Activated naive CD4-positive, alpha-beta T cell treated with anti-CD3 and anti-CD28 coated beads, Interleukin-2, amount 50 U/mL, for 24 hours (primary cell): ENCODE data around the gene TMIE.
"Not testable (repeated sequence)": the region's sequence is repeated elsewhere in the genome, so short reads cannot be mapped to it uniquely, and the experiment has no call there.

ENCODE experiments used
- H3K27ac Mint-ChIP-seq: one replicate; pipeline ENCODE4 v1.8.0; 2021; ENCODE audit warnings: mild to moderate bottlenecking, mixed read lengths
- H3K27me3 Mint-ChIP-seq: one replicate; pipeline ENCODE4 v1.8.0; 2021; ENCODE audit warnings: mixed read lengths
- H3K36me3 Mint-ChIP-seq: one replicate; pipeline ENCODE4 v1.8.0; 2021; ENCODE audit warnings: mixed read lengths
- H3K4me1 Mint-ChIP-seq: one replicate; pipeline ENCODE4 v1.8.0; 2021; ENCODE audit warnings: mixed read lengths
- H3K4me3 Mint-ChIP-seq: one replicate; pipeline ENCODE4 v1.8.0; 2021; ENCODE audit warnings: mild to moderate bottlenecking, mixed read lengths
- H3K9me3 Mint-ChIP-seq: one replicate; pipeline ENCODE4 v1.8.0; 2021; ENCODE audit warnings: mixed read lengths

TMIE gene

GRCh38 chr3:46746711-46747110 is 45.5 kb downstream of the TMIE start:
- H3K36me3 Mint-ChIP-seq: no peaks in the 10 kb centered on the region
- no peak overlapping the region for H3K27ac Mint-ChIP-seq
- no peak overlapping the region for H3K4me3 Mint-ChIP-seq
- H3K9me3 Mint-ChIP-seq: no peaks in the 10 kb centered on the region
- no peaks in the 10 kb centered on the region for H3K27me3 Mint-ChIP-seq
- H3K4me1 Mint-ChIP-seq: no peaks in the 10 kb centered on the region

- no peak overlapping the region for H3K27ac Mint-ChIP-seq
These were observed 47.0 kb downstream of the TMIE start for GRCh38 chr3:46748170-46748569.

GRCh38 chr3:46749129-46749528 is 47.9 kb downstream of the TMIE start:
- H3K36me3 Mint-ChIP-seq: no peaks in the 10 kb centered on the region
- H3K4me1 Mint-ChIP-seq: peaks cover 7% of the 10 kb centered on the region
- no peak overlapping the region for H3K4me3 Mint-ChIP-seq
- H3K9me3 Mint-ChIP-seq: no peaks in the 10 kb centered on the region
- no peak overlapping the region for H3K27ac Mint-ChIP-seq
- no peaks in the 10 kb centered on the region for H3K27me3 Mint-ChIP-seq

More at GRCh38 chr3:46748170-46748569, 47.0 kb downstream of the TMIE start:
- H3K4me1 Mint-ChIP-seq: peaks cover 4% of the 10 kb centered on the region
- H3K9me3 Mint-ChIP-seq: no peaks in the 10 kb centered on the region
- H3K36me3 Mint-ChIP-seq: no peaks in the 10 kb centered on the region
- H3K27me3 Mint-ChIP-seq: no peaks in the 10 kb centered on the region
- H3K4me3 Mint-ChIP-seq: no peak overlapping the region

DNA sequence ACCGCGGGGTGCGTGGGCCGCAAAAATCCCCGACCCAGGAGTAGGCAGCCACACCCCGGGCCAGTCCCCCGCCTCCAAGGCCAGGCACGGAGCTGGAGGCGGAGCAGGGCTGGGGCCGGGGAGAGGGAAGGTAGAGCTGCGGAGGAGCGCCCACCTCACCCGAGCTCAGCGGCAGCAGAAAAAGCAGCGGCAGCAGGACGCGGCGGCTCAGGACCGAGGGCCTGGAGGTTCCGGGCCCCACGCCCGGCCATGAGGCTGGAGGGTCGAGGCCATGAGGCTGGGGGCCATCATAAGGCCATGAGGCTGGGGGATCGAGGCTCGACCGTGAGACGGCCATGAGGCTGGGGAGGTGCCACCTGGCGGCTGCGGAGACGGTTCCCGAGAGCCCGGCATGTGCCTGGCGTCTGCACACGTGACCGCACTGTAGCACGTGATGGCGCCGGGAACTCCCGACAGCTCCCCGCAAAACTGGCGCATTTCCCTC is 49.4 kb downstream of the TMIE start:
- H3K27ac Mint-ChIP-seq: no peak overlapping the region
- no peaks in the 10 kb centered on the region for H3K27me3 Mint-ChIP-seq
- no peaks in the 10 kb centered on the region for H3K36me3 Mint-ChIP-seq
- H3K4me1 Mint-ChIP-seq: peaks cover 7% of the 10 kb centered on the region
- H3K9me3 Mint-ChIP-seq: no peaks in the 10 kb centered on the region
- no peak overlapping the region for H3K4me3 Mint-ChIP-seq

DNA sequence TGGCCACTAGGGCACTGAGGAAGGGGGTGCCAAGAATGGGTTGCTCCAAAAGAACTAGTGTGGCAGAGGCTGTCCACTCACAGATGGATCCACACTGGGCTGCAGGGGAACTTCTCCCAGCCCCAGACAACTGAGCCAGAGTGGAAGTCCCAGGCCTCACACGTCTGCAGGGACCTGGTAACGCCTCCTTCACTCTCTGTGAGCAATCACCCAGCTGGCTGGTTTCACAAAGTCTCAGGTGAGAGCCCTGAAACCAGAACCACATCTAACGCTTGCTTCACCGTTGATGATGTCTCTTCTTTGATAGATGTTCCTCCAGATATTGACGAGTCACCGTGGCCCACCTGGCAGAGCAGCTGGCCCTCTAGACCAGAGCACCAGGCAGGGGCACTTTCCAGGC is 51.9 kb downstream of the TMIE start:
- H3K4me3 Mint-ChIP-seq, H3K4me1 Mint-ChIP-seq, H3K27me3 Mint-ChIP-seq, H3K27ac Mint-ChIP-seq, H3K9me3 Mint-ChIP-seq, H3K36me3 Mint-ChIP-seq: not testable (repeated sequence)

DNA sequence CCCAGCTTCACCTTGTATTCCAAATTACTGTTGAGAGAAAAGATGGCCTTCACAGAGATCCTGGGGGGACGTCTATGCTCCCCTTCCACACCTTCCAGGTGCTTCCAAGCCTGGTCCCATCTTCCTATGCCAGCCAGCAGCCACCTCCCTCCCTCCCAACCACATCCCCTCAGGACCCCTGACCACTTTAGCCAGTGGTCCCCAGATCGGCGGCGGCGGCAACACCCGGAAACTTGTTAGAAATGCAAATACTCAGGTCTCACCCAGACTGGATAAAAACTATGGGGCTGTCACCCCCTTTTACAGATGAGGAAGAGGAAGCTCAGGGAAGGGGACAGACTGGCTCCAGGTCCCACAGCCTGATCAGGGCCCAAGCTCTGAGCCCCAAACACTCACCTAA is 54.5 kb downstream of the TMIE start:
- peaks cover 7% of the 10 kb centered on the region for H3K4me1 Mint-ChIP-seq
- no peak overlapping the region for H3K27ac Mint-ChIP-seq
- H3K4me3 Mint-ChIP-seq: no peak overlapping the region
- H3K36me3 Mint-ChIP-seq: no peaks in the 10 kb centered on the region
- H3K27me3 Mint-ChIP-seq: no peaks in the 10 kb centered on the region
- H3K9me3 Mint-ChIP-seq: no peaks in the 10 kb centered on the region

- Mint-ChIP-seq H3K27me3 (no peaks in the 10 kb centered on the region), H3K36me3 (no peaks in the 10 kb centered on the region), H3K9me3 (no peaks in the 10 kb centered on the region), H3K4me1 (peaks cover 7% of the 10 kb centered on the region), H3K4me3 (no peak overlapping the region), H3K27ac (no peak overlapping the region)
These were observed 55.5 kb downstream of the TMIE start for GRCh38 chr3:46756642-46757041.

GRCh38 chr3:46759239-46760167 is 58.3 kb downstream of the TMIE start:
- peaks cover 22% of the 10 kb centered on the region for H3K9me3 Mint-ChIP-seq
- no peaks in the 10 kb centered on the region for H3K4me1 Mint-ChIP-seq
- H3K4me3 Mint-ChIP-seq: no peak overlapping the region
- peaks cover 5% of the 10 kb centered on the region for H3K36me3 Mint-ChIP-seq
- no peak overlapping the region for H3K27ac Mint-ChIP-seq
- peaks cover 1% of the 10 kb centered on the region for H3K27me3 Mint-ChIP-seq
